PC-3 (cell line): ENCODE measurements around the gene STEAP2. TPM values are rescaled to one million over a fixed set of nuclear protein-coding genes. Genes with fewer than 3 reads are reported as not detected.

Experiments used
- ATAC-seq: fragments of 200-7000 bp; cut with Tn5 transposase; 2 replicates; pipeline ENCODE4 v1.9.1; 2020; ENCODE audit warnings: mild to moderate bottlenecking, moderate library complexity
- BruUV-seq: library from RNA; stranded (reverse); fragments of 400-500 nt; replicated peaks from 2 replicates; lab custom pipeline; 2021; lab: Mats Ljungman, UMichigan
- CTCF ChIA-PET: fragments of 300-600 bp; sonication (Branson Sonifier 250); formaldehyde crosslinking; loops from one replicate; lab custom pipeline; 2022; ENCODE audit warnings: antibody characterized with exemption; lab: Charles Lee
- POLR2A ChIA-PET: fragments of 300-600 bp; sonication (Branson Sonifier 250); formaldehyde crosslinking; loops from one replicate; lab custom pipeline; 2022; ENCODE audit warnings: antibody characterized with exemption; ENCODE audit not compliant: unreplicated experiment; lab: Charles Lee
- DNase-seq: peaks from one replicate; pipeline ENCODE4 v3.0.0-alpha.2; 2015
- H2AFZ ChIP-seq: fragments of 300-600 bp; sonication (generic); 2 replicates; pipeline ENCODE4 v1.6.0; 2016; ENCODE audit warnings: antibody characterized with exemption, low read length
- H3F3A ChIP-seq: fragments of 300-600 bp; sonication (generic); one replicate; pipeline ENCODE4 v1.6.0; 2017; ENCODE audit warnings: antibody characterized with exemption, low read length, control low read depth, mild to moderate bottlenecking; ENCODE audit not compliant: unreplicated experiment
- H3K27ac ChIP-seq: fragments of 300-600 bp; sonication (generic); 2 replicates; pipeline ENCODE4 v1.5.1; 2016; ENCODE audit warnings: mild to moderate bottlenecking, low read length
- H3K27me3 ChIP-seq: fragments of 300-600 bp; sonication (generic); 2 replicates; pipeline ENCODE4 v1.6.1; 2016; ENCODE audit warnings: low read length, mixed read lengths
- H3K36me3 ChIP-seq: fragments of 300-600 bp; sonication (generic); 2 replicates; pipeline ENCODE4 v1.6.1; 2016; ENCODE audit warnings: low read depth, mixed run types, low read length, mixed read lengths
- H3K4me1 ChIP-seq: fragments of 300-600 bp; sonication (generic); 2 replicates; pipeline ENCODE4 v1.5.1; 2016; ENCODE audit warnings: low read length; ENCODE audit not compliant: insufficient read depth
- H3K4me2 ChIP-seq: fragments of 300-600 bp; sonication (generic); 2 replicates; pipeline ENCODE4 v1.6.0; 2016; ENCODE audit warnings: low read length
- H3K4me3 ChIP-seq: fragments of 300-600 bp; sonication (generic); 2 replicates; pipeline ENCODE4 v1.5.1; 2016; ENCODE audit warnings: mild to moderate bottlenecking, low read length, mixed read lengths
- H3K79me2 ChIP-seq: fragments of 300-600 bp; sonication (generic); 2 replicates; pipeline ENCODE4 v1.6.1; 2017; ENCODE audit warnings: low read length, mixed read lengths
- H3K9ac ChIP-seq: fragments of 300-600 bp; sonication (generic); 2 replicates; pipeline ENCODE4 v1.6.0; 2016; ENCODE audit warnings: mild to moderate bottlenecking, low read length
- H3K9me2 ChIP-seq: fragments of 300-600 bp; sonication (generic); replicated peaks from 2 replicates; pipeline ENCODE4 v1.6.1; 2016; ENCODE audit warnings: mixed run types, low read length, mixed read lengths
- H3K9me3 ChIP-seq: fragments of 300-600 bp; sonication (generic); 2 replicates; pipeline ENCODE4 v1.6.1; 2016; ENCODE audit warnings: low read length, mixed read lengths
- H4K20me1 ChIP-seq: fragments of 300-600 bp; sonication (generic); 2 replicates; pipeline ENCODE4 v1.6.1; 2016; ENCODE audit warnings: low read length, mixed read lengths
- EZH2 ChIP-seq: fragments of 300-600 bp; sonication (generic); IDR thresholded peaks from one replicate; pipeline ENCODE4 v1.6.1; 2017; ENCODE audit warnings: antibody characterized with exemption, mild to moderate bottlenecking, low read length; ENCODE audit not compliant: unreplicated experiment
- EZH2phosphoT487 ChIP-seq: fragments of 300-600 bp; sonication (generic); IDR thresholded peaks from 2 replicates; pipeline ENCODE4 v1.6.1; 2018; ENCODE audit warnings: mild to moderate bottlenecking, antibody characterized with exemption, low read length, borderline replicate concordance
- intact Hi-C: fragments of 100-400 bp; cut with micrococcal nuclease; formaldehyde crosslinking; loops from 2 replicates; pipeline ENCODE4 v1.9.0; 2023
- total RNA-seq: library from RNA; depleted of rRNA; stranded (reverse); fragments of >200 nt; gene quantifications from 2 replicates; pipeline ENCODE4 v1.2.3, GENCODE V29; 2014
- TF ChIP-seq, protein P1 (sequence below): fragments of 300-600 bp; sonication (generic); conservative IDR thresholded peaks from 2 replicates; pipeline ENCODE4 v1.5.1; 2017; ENCODE audit warnings: antibody characterized with exemption, low read depth, mild to moderate bottlenecking, low read length

Gene STEAP2
- total RNA-seq, 1 experiment from 2014 or later, result 7.0 TPM

DNA sequence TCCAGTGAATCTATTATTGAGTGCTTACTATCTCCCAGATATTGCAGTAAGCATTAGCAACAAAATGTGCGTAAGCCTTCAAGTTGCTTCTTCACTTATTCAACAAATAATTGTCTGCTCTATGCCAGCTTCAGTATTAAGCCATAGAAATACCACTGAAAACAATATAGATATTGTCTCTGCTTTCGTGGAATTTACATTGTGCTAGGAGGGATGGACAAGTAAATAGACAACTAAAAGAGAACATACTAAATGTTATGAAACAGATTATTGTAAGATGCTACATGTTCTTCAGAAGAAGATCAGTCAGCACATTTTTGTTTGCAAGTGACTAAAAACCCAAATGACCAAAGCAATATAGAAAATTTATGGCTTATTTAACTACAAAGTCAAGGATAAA, 60.7 kb downstream of the STEAP2 start:
- H3F3A ChIP-seq, result no peaks in the 10 kb centered on the region
- TF ChIP-seq EZH2 (no peak), EZH2phosphoT487 (no peak)
- TF ChIP-seq, protein P1, sequence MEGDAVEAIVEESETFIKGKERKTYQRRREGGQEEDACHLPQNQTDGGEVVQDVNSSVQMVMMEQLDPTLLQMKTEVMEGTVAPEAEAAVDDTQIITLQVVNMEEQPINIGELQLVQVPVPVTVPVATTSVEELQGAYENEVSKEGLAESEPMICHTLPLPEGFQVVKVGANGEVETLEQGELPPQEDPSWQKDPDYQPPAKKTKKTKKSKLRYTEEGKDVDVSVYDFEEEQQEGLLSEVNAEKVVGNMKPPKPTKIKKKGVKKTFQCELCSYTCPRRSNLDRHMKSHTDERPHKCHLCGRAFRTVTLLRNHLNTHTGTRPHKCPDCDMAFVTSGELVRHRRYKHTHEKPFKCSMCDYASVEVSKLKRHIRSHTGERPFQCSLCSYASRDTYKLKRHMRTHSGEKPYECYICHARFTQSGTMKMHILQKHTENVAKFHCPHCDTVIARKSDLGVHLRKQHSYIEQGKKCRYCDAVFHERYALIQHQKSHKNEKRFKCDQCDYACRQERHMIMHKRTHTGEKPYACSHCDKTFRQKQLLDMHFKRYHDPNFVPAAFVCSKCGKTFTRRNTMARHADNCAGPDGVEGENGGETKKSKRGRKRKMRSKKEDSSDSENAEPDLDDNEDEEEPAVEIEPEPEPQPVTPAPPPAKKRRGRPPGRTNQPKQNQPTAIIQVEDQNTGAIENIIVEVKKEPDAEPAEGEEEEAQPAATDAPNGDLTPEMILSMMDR, result no peak
- H3K79me2 ChIP-seq, result no peaks in the 10 kb centered on the region
- H3K27ac ChIP-seq, result no peak overlapping the region
- H2AFZ ChIP-seq, result no peak overlapping the region
- peak overlapping the region; percentile 10; the same call in 1 of the 2 replicates for H3K4me2 ChIP-seq
- BruUV-seq, result no TSS peak
- H3K36me3 ChIP-seq, result no peaks in the 10 kb centered on the region
- no peaks in the 10 kb centered on the region for H3K9me3 ChIP-seq
- no peak for DNase-seq
- POLR2A ChIA-PET, result no interaction called here
- H3K4me1 ChIP-seq, result peaks cover 30% of the 10 kb centered on the region
- no peaks in the 10 kb centered on the region for H4K20me1 ChIP-seq
- no peaks in the 10 kb centered on the region for H3K27me3 ChIP-seq
- intact Hi-C loops, result no loop called here
- CTCF ChIA-PET, result interaction anchor here (1.2 kb wide), 1 partner anchor 156 kb away, joined by 4 read pairs; no protein-coding TSS in a partner anchor
- no peak overlapping the region for H3K4me3 ChIP-seq
- ATAC-seq, result no peak
- no peaks in the 10 kb centered on the region for H3K9me2 ChIP-seq
- H3K9ac ChIP-seq, result no peak overlapping the region

DNA sequence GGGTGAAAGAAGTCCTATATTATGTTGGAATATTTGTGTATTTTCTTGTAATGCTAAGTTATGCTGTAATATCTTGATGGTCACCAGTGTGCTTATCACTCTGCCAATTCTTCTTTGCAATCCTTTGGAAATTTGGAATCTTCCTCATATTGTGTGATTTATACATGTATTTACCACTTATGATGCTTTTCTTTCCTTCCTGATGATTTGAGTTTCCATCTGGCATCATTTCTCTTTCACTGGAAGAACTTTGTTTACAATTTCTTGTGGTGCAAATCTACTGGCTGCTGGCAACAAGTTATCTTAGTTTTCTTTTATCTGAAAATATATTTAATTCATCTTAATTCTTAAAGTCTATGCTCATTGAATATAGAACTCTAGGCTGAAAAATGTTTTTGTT, 62.6 kb downstream of the STEAP2 start:
- no peaks in the 10 kb centered on the region for H3K79me2 ChIP-seq
- no peak overlapping the region for H3K9ac ChIP-seq
- no peak overlapping the region for H3K4me3 ChIP-seq
- ChIA-PET CTCF (no interaction called here), POLR2A (no interaction called here)
- H3K27ac ChIP-seq, result no peak overlapping the region
- no peaks in the 10 kb centered on the region for H3K36me3 ChIP-seq
- H3K27me3 ChIP-seq, result no peaks in the 10 kb centered on the region
- DNase-seq (no peak), ATAC-seq (no peak)
- intact Hi-C loops, result no loop called here
- no peaks in the 10 kb centered on the region for H3F3A ChIP-seq
- no peaks in the 10 kb centered on the region for H4K20me1 ChIP-seq
- no peak overlapping the region for H2AFZ ChIP-seq
- no peaks in the 10 kb centered on the region for H3K9me2 ChIP-seq
- no peak overlapping the region for H3K4me2 ChIP-seq
- TF ChIP-seq EZH2 (no peak), EZH2phosphoT487 (no peak)
- TF ChIP-seq, protein P1, result no peak
- no TSS peak for BruUV-seq
- H3K4me1 ChIP-seq, result peaks cover 27% of the 10 kb centered on the region
- no peaks in the 10 kb centered on the region for H3K9me3 ChIP-seq

DNA sequence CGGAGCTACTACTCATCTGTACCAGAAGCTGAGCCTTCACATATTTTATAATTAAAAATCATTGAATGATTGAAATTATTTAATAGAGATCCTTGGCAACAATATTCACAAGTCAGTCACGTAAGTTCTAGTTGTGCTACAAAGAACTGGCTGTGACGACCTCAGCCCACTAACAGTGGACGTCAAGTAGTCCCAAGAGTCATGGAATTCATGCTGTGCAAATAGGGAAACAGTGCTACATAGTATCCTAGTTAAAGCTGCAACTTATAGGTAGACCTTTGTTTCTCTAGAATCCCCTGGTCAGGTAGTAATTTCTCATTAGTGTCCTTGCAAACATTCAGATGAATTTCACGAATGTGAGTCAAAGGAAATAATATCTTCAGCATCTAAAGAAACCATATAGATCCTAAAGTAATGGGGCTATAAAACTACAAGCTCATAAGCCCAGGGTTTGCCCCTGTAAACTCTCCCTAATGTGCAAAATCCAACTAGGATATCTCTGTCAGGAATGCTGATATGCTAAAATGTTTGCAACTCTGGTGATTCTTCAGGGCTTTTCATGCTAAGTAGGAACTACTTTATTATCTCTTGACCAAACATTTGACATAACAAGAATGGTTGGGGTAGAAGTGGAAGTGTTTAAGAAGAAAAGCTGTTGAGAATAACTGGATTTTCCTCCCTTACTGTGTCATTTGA, 64.6 kb downstream of the STEAP2 start:
- H3K4me3 ChIP-seq, result no peak overlapping the region
- H3F3A ChIP-seq, result no peaks in the 10 kb centered on the region
- H3K36me3 ChIP-seq, result no peaks in the 10 kb centered on the region
- no peaks in the 10 kb centered on the region for H3K79me2 ChIP-seq
- DNase-seq, result no peak
- intact Hi-C loops, result no loop called here
- H3K27ac ChIP-seq, result no peak overlapping the region
- H3K9me2 ChIP-seq, result no peaks in the 10 kb centered on the region
- BruUV-seq, result no TSS peak
- H4K20me1 ChIP-seq, result no peaks in the 10 kb centered on the region
- no peak overlapping the region for H3K4me2 ChIP-seq
- no peak overlapping the region for H3K9ac ChIP-seq
- TF ChIP-seq, protein P1, result no peak
- TF ChIP-seq EZH2 (no peak), EZH2phosphoT487 (no peak)
- ChIA-PET CTCF (no interaction called here), POLR2A (interaction anchor here (0.7 to 0.9 kb wide), 2 partner anchors 28 to 34 kb away, joined by 3 read pairs; no protein-coding TSS in a partner anchor)
- no peak overlapping the region for H2AFZ ChIP-seq
- H3K9me3 ChIP-seq, result no peaks in the 10 kb centered on the region
- ATAC-seq, result 0 out of 2 replicates have a peak, but pooled peaks have one; percentile 39
- H3K27me3 ChIP-seq, result no peaks in the 10 kb centered on the region
- peaks cover 13% of the 10 kb centered on the region for H3K4me1 ChIP-seq
